ENCODE data around the gene MRPL20.

DNA sequence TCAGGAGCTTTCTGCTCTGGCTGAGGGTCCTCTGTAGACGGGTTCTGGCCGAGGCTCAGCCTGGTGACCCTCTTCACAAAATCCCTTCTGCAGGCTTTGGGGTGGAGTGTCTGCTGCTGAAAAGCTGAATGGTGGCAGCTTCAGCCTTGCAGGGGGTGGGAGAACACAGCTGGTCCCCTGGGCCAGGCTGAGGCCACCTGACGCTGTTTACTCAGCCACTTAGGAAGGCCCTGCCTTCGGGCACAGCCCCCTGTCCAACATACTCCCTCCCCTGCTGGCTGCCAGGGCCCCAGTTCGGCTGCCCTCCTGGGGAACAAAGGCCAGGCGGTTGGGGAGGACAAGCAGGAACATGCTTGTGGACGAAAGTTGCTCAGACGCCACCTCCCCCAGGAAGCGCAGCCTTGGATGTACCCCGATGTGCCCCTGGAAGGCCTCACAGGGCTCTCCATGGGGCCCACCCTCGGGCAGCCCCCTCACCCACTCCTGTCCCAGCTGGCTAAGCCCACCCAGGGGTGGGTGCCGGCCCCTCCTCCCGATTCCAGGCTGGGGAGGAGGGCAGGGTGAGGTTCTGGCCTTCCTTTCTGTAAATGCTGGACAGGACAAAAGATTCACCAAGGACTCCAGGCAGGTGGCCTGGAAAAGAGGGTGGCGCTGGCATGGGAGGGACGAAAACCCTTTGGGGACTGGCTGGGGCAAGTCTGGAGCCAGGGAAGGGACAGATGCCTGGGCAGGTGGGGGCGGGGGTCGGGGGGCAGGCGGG is 14.2 kb upstream of the MRPL20 start, which contains the start of gene ANKRD65:
- TF ChIP-seq, protein P1, sequence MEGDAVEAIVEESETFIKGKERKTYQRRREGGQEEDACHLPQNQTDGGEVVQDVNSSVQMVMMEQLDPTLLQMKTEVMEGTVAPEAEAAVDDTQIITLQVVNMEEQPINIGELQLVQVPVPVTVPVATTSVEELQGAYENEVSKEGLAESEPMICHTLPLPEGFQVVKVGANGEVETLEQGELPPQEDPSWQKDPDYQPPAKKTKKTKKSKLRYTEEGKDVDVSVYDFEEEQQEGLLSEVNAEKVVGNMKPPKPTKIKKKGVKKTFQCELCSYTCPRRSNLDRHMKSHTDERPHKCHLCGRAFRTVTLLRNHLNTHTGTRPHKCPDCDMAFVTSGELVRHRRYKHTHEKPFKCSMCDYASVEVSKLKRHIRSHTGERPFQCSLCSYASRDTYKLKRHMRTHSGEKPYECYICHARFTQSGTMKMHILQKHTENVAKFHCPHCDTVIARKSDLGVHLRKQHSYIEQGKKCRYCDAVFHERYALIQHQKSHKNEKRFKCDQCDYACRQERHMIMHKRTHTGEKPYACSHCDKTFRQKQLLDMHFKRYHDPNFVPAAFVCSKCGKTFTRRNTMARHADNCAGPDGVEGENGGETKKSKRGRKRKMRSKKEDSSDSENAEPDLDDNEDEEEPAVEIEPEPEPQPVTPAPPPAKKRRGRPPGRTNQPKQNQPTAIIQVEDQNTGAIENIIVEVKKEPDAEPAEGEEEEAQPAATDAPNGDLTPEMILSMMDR (IDR thresholded peaks at IDR 0.05 in 2 of 3, conservative IDR thresholded peaks at IDR 0.05 in 1 of 3; ENCODE audit: insufficient read depth in 2 of 3, low read depth in 1 of 3, low read length in 3 of 3), result no peak
- TF ChIP-seq MYNN (IDR thresholded peaks at IDR 0.05) (no peak), MYNN (CRISPR knock-in tag; IDR thresholded peaks at IDR 0.05) (no peak), EZH2 (IDR thresholded peaks at IDR 0.05; ENCODE audit: borderline replicate concordance, low read depth, low read length) (no peak), POLR2A (conservative IDR thresholded peaks at IDR 0.05) (no peak), EP300 (IDR thresholded peaks at IDR 0.05; ENCODE audit: low read length) (no peak), NCOA6 (IDR thresholded peaks at IDR 0.05) (no peak)
- TF ChIP-seq, protein P2, sequence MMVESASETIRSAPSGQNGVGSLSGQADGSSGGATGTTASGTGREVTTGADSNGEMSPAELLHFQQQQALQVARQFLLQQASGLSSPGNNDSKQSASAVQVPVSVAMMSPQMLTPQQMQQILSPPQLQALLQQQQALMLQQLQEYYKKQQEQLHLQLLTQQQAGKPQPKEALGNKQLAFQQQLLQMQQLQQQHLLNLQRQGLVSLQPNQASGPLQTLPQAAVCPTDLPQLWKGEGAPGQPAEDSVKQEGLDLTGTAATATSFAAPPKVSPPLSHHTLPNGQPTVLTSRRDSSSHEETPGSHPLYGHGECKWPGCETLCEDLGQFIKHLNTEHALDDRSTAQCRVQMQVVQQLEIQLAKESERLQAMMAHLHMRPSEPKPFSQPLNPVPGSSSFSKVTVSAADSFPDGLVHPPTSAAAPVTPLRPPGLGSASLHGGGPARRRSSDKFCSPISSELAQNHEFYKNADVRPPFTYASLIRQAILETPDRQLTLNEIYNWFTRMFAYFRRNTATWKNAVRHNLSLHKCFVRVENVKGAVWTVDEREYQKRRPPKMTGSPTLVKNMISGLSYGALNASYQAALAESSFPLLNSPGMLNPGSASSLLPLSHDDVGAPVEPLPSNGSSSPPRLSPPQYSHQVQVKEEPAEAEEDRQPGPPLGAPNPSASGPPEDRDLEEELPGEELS (CRISPR knock-in tag; IDR thresholded peaks at IDR 0.05; ENCODE audit: borderline replicate concordance), result no peak
- TF ChIP-seq, protein P3, sequence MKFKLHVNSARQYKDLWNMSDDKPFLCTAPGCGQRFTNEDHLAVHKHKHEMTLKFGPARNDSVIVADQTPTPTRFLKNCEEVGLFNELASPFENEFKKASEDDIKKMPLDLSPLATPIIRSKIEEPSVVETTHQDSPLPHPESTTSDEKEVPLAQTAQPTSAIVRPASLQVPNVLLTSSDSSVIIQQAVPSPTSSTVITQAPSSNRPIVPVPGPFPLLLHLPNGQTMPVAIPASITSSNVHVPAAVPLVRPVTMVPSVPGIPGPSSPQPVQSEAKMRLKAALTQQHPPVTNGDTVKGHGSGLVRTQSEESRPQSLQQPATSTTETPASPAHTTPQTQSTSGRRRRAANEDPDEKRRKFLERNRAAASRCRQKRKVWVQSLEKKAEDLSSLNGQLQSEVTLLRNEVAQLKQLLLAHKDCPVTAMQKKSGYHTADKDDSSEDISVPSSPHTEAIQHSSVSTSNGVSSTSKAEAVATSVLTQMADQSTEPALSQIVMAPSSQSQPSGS (CRISPR knock-in tag; IDR thresholded peaks at IDR 0.05), result no peak
